ENCODE data around the gene USH1C. TPM values are rescaled to one million over a fixed set of nuclear protein-coding genes. Genes with fewer than 3 reads are reported as not detected.

The USH1C gene
- total RNA-seq, 1 experiment from 2014 or later: 1.0 TPM

DNA sequence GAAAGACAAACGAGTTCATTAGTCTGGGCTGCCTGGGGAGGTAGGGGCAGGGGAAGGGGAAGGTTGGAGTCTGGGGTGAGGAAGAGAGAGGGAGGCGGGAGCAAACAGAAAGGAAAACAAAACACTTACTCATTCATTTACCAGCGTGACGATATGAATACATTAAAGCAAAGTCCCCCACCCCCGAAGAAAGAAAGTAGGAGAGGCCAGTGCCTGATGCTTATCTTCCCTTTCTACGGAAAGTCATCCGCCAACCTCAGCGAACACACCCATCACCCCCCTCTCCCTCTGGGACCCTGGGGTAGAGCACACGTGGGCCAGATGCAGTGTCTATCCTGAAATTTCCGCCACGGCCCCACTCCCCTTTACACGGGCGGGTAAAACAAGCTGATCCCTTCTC is 81.3 kb downstream of the USH1C start:
- Mint-ChIP-seq H3K27me3 (ENCODE audit: low read depth) (no peaks in the 10 kb centered on the region; the same call in 1 of the 2 replicates), H3K27ac (no peak overlapping the region), H3K4me3 (no peak overlapping the region), H3K36me3 (ENCODE audit: insufficient read depth in 1 of 3, low read depth in 3 of 3) (peaks cover 0 to 1% (median 0%) of the 10 kb centered on the region in 3 experiments; a peak in 1 of 7 replicates), H3K9me3 (no peaks in the 10 kb centered on the region), H3K4me1 (peaks cover 8 to 9% of the 10 kb centered on the region in 2 experiments)
- no peak overlapping the region for H3T11ph ChIP-seq (ENCODE audit: low read length)
- no peak overlapping the region for H3K18ac ChIP-seq (ENCODE audit: insufficient read length, low read depth, low read length)
- no peak overlapping the region for H4K5ac ChIP-seq (ENCODE audit: insufficient read length, low read depth, low read length)
- no peak overlapping the region for H3K27ac ChIP-seq (ENCODE audit: insufficient read length, low read depth, low read length)
- no peak overlapping the region for H4K91ac ChIP-seq (ENCODE audit: insufficient read length, low read depth, low read length)
- H3K14ac ChIP-seq (ENCODE audit: insufficient read depth, low read length): no peak overlapping the region
- no peak overlapping the region for H3K9ac ChIP-seq (ENCODE audit: extremely low read depth, insufficient read length, low read length)
- no peak overlapping the region for H2AFZ ChIP-seq (ENCODE audit: low read length)
- H3K23me2 ChIP-seq (ENCODE audit: insufficient read length, low read depth, low read length, poor library complexity, severe bottlenecking): no peaks in the 10 kb centered on the region
- H3K4me1 ChIP-seq (ENCODE audit: insufficient read depth, low read length): 0 out of 2 replicates have a peak, but pooled peaks cover 3% of the 10 kb centered on the region
- no peaks in the 10 kb centered on the region for H3K9me3 ChIP-seq (ENCODE audit: control insufficient read depth, low read depth, low read length)
- no peak overlapping the region for H2BK12ac ChIP-seq (ENCODE audit: insufficient read length, low read depth, low read length)
- H3K4me2 ChIP-seq (ENCODE audit: insufficient read depth, insufficient read length, low read length): no peak overlapping the region
- no peak overlapping the region for H2BK20ac ChIP-seq (ENCODE audit: low read depth, low read length, poor library complexity, severe bottlenecking)
- no peak overlapping the region for H3K23ac ChIP-seq (ENCODE audit: insufficient read length, low read depth, low read length)
- H2BK120ac ChIP-seq (ENCODE audit: low read depth, low read length, poor library complexity, severe bottlenecking): no peak overlapping the region
- no peak overlapping the region for H3K56ac ChIP-seq (ENCODE audit: insufficient read length, low read depth, low read length)
- WGBS (ENCODE audit: extremely low coverage, insufficient read length, low lambda C conversion rate): no CpG with 5 or more reads among the region's 13 CpGs
- no peak overlapping the region for H2BK5ac ChIP-seq (ENCODE audit: insufficient read length, low read length)
- H4K20me1 ChIP-seq (ENCODE audit: control insufficient read depth, insufficient read depth, insufficient read length): no peaks in the 10 kb centered on the region
- no peak overlapping the region for H4K8ac ChIP-seq (replicated peaks; ENCODE audit: insufficient read length, low read depth, low read length)
- no peak overlapping the region for H2AK5ac ChIP-seq (ENCODE audit: insufficient read length, low read length)
- no peaks in the 10 kb centered on the region for H3K27me3 ChIP-seq (ENCODE audit: insufficient read depth, low read length)
- no peaks in the 10 kb centered on the region for H3K79me1 ChIP-seq (ENCODE audit: insufficient read depth, low read depth, low read length, poor library complexity, severe bottlenecking)
- TF ChIP-seq, protein P1, sequence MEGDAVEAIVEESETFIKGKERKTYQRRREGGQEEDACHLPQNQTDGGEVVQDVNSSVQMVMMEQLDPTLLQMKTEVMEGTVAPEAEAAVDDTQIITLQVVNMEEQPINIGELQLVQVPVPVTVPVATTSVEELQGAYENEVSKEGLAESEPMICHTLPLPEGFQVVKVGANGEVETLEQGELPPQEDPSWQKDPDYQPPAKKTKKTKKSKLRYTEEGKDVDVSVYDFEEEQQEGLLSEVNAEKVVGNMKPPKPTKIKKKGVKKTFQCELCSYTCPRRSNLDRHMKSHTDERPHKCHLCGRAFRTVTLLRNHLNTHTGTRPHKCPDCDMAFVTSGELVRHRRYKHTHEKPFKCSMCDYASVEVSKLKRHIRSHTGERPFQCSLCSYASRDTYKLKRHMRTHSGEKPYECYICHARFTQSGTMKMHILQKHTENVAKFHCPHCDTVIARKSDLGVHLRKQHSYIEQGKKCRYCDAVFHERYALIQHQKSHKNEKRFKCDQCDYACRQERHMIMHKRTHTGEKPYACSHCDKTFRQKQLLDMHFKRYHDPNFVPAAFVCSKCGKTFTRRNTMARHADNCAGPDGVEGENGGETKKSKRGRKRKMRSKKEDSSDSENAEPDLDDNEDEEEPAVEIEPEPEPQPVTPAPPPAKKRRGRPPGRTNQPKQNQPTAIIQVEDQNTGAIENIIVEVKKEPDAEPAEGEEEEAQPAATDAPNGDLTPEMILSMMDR (conservative IDR thresholded peaks at IDR 0.05): no peak
- no peak overlapping the region for H3K4ac ChIP-seq (ENCODE audit: low read depth, low read length)
- DNase-seq: no peak
- no peak overlapping the region for H2BK15ac ChIP-seq (ENCODE audit: low read depth, low read length)
- H3K79me2 ChIP-seq (ENCODE audit: insufficient read depth, low read length): no peaks in the 10 kb centered on the region
